MG63 (cell line): ENCODE measurements around the gene DYNLRB1. TPM values are rescaled to one million over a fixed set of nuclear protein-coding genes. Genes with fewer than 3 reads are reported as not detected.
A peak's percentile ranks its signal among the peaks of the same experiment; 100 is the strongest.

Source experiments
- DNase-seq: peaks from one replicate; pipeline ENCODE4 v3.0.0-alpha.2; 2020
- H3K27me3 ChIP-seq: fragments of 250-450 bp; sonication (Bioruptor Pico); 2 replicates; pipeline ENCODE4 v1.5.1; 2020; ENCODE audit warnings: mild to moderate bottlenecking, moderate library complexity
- H3K36me3 ChIP-seq: fragments of 250-450 bp; sonication (Bioruptor Pico); 2 replicates; pipeline ENCODE4 v1.5.1; 2020; ENCODE audit warnings: mild to moderate bottlenecking, moderate library complexity
- H3K4me3 ChIP-seq: fragments of 250-450 bp; sonication (Bioruptor Pico); 2 replicates; pipeline ENCODE4 v1.5.1; 2020; ENCODE audit warnings: mild to moderate bottlenecking, moderate library complexity
- H3K9me3 ChIP-seq: fragments of 250-450 bp; sonication (Bioruptor Pico); 2 replicates; pipeline ENCODE4 v1.5.1; 2020; ENCODE audit warnings: mild to moderate bottlenecking, moderate library complexity
- total RNA-seq: library from RNA; depleted of rRNA; stranded (reverse); fragments of >200 nt; shearing (Covaris generic); gene quantifications from 2 replicates; pipeline ENCODE4 v1.2.3, GENCODE V29; 2014; ENCODE audit warnings: low replicate concordance; rRNA removed

Gene DYNLRB1
- total RNA-seq, 1 experiment from 2014 or later: 96.3 TPM

- no peak for DNase-seq
- H3K4me3 ChIP-seq: no peak overlapping the region
Measured at GRCh38 chr20:34577061-34577460, 60.8 kb downstream of the DYNLRB1 start.

GRCh38 chr20:34578025-34578424 is 61.8 kb downstream of the DYNLRB1 start:
- Histone ChIP-seq H3K4me3 (no peak overlapping the region), H3K27me3 (no peaks in the 10 kb centered on the region), H3K9me3 (no peaks in the 10 kb centered on the region), H3K36me3 (peaks cover 20% of the 10 kb centered on the region)
- DNase-seq: no peak

More at GRCh38 chr20:34577061-34577460, 60.8 kb downstream of the DYNLRB1 start:
- Histone ChIP-seq H3K27me3 (no peaks in the 10 kb centered on the region), H3K36me3 (peaks cover 18% of the 10 kb centered on the region), H3K9me3 (no peaks in the 10 kb centered on the region)

DNA sequence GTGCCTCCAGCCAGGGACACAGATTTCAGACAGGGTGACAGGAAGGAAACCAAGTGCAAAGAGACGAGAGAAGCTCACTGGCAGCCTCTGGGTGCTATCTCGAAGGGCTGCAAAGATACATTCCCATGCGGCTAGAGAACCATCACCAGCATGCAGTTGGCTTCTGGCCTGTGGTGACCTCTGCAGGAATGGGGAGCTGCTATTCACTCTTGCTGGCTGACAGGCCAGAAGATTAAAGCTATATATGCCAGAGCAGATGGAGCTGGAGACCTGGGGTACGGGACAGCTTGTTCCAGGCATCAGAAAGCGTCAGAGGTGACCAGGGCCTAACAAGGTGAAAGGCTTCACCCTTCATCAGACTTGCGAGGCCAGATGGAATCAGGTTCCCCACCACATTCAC is 62.3 kb downstream of the DYNLRB1 start:
- Histone ChIP-seq H3K9me3 (no peaks in the 10 kb centered on the region), H3K27me3 (no peaks in the 10 kb centered on the region), H3K36me3 (peaks cover 22% of the 10 kb centered on the region), H3K4me3 (no peak overlapping the region)
- no peak for DNase-seq

DNA sequence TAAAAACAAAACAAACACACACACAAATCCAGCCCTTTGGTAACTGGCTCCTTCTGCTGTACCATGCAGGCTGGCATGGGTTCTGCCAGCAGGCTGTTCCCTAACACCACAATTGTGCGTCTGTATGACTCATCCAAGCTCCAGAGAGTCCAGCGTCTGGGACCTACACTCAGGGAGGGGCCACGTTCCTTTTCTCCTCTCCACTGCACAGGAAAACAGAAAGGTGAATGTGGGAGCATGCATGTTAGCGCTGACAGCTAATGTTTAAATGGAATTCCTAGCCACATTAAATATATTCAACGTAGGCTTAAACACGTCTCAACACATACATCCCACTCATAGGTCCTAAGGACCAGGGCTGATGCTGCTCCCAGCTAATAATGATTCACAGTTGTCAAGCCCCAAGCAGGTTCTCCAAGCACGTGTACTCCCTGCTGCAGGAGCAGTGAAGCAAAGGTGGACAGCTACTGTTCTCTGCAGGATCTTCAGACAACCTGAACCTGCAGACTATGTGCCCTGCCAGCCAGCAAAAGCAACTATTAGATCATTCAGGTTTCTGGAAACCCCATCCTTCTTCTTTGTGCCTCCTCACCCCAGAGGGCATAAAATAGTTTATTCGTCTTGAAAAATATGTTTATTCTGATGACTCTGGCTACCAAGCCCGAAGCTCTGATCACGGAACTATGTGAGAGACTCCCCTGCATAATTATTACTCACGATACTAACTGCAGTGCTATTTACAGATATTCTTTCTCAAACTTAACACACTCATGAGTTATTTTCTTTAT is 63.2 kb downstream of the DYNLRB1 start:
- Histone ChIP-seq H3K27me3 (no peaks in the 10 kb centered on the region), H3K9me3 (no peaks in the 10 kb centered on the region), H3K4me3 (no peak overlapping the region), H3K36me3 (peaks cover 28% of the 10 kb centered on the region)
- DNase-seq: peak; percentile 85

GRCh38 chr20:34579979-34580940 is 64.0 kb downstream of the DYNLRB1 start:
- no peaks in the 10 kb centered on the region for H3K9me3 ChIP-seq
- no peak overlapping the region for H3K4me3 ChIP-seq
- no peak for DNase-seq
- no peaks in the 10 kb centered on the region for H3K27me3 ChIP-seq
- H3K36me3 ChIP-seq: peaks cover 35% of the 10 kb centered on the region

- no peaks in the 10 kb centered on the region for H3K27me3 ChIP-seq
- peak; percentile 75 for DNase-seq
- peaks cover 37% of the 10 kb centered on the region for H3K36me3 ChIP-seq
- no peak overlapping the region for H3K4me3 ChIP-seq
- H3K9me3 ChIP-seq: no peaks in the 10 kb centered on the region
Measured at GRCh38 chr20:34581341-34582184, 65.3 kb downstream of the DYNLRB1 start.

GRCh38 chr20:34582221-34582620 is 66.0 kb downstream of the DYNLRB1 start:
- no peak for DNase-seq

DNA sequence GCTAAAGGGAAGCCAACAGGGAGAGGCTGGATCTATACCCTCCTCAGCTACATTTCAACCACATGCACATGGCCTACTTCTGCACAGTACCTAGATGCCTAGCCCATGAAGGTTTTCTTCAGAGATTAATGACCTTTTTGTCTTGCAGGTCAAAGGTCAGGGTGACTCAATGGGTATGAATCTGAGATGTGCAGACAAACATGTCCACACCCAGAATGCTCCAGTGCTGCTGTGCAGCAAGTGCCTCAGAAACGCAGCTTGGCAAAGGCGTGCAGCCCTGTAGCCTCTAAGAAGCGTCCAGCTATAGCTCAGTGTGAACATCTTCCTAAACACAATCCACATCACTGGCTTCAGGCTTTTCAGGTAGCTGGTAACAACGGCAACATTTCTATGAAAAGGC is 66.7 kb downstream of the DYNLRB1 start:
- Histone ChIP-seq H3K27me3 (no peaks in the 10 kb centered on the region), H3K36me3 (peaks cover 43% of the 10 kb centered on the region), H3K4me3 (no peak overlapping the region), H3K9me3 (no peaks in the 10 kb centered on the region)
- no peak for DNase-seq

More at GRCh38 chr20:34582221-34582620, 66.0 kb downstream of the DYNLRB1 start:
- Histone ChIP-seq H3K4me3 (no peak overlapping the region), H3K27me3 (no peaks in the 10 kb centered on the region), H3K36me3 (peaks cover 37% of the 10 kb centered on the region), H3K9me3 (no peaks in the 10 kb centered on the region)

- Histone ChIP-seq H3K27me3 (no peaks in the 10 kb centered on the region), H3K9me3 (no peaks in the 10 kb centered on the region), H3K36me3 (peaks cover 40% of the 10 kb centered on the region), H3K4me3 (no peak overlapping the region)
- no peak for DNase-seq
Measured at GRCh38 chr20:34583544-34583943, 67.3 kb downstream of the DYNLRB1 start.

DNA sequence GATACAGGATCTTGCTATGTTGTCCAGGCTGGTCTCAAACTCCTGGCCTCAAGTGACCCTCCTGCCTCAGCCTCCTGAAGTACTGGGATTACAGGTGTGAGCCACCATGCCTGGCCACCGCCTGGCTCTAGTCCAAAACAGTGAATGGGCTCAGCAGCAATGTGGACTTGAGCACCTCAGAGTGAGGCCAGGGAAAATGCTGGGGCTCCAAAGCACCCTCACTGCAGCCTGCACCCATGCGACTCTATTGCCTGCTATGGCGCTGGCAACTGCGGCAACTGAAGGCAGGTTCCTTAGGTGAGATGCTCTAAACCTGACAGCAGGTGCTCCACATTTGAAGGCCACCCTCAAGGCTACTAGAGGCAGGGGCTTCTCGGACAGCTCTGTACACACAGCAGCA is 68.8 kb downstream of the DYNLRB1 start:
- Histone ChIP-seq H3K4me3 (no peak overlapping the region), H3K36me3 (peaks cover 40% of the 10 kb centered on the region), H3K9me3 (no peaks in the 10 kb centered on the region), H3K27me3 (no peaks in the 10 kb centered on the region)
- DNase-seq: no peak

DNA sequence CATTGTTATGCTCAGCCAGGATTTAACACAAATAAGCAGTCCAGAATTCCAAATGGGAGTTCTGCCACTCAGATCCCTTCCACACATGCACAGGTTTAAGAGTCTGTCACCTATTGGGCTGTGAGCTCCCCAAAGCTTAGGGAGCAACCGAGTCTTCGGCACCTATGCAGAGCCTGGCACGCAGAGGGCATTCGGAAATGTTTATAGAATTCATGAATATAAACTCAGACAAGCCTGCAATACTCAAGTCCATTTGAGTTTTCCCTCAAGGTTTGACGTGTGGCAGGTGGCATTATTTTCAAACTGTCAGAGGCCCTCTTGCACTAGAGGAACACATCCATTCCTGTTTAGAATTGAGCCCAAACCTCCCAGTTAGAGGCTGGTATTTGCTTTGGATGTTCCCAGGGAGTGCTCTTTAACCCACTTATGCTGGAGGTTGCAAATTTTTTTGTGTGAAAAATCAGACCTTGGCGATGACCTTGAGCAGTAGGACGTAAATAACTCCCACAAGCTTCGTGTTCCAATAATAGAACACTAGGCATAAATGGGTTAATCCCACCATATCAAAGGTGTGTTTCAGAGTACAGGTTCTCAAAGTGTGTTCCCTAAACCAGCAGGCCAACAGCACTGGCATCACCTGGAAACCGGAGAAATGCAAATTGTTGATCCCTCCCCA is 70.4 kb downstream of the DYNLRB1 start:
- Histone ChIP-seq H3K27me3 (no peaks in the 10 kb centered on the region), H3K4me3 (no peak overlapping the region), H3K36me3 (peaks cover 31% of the 10 kb centered on the region), H3K9me3 (no peaks in the 10 kb centered on the region)
- no peak for DNase-seq

Other genes starting within 250 kb of the DYNLRB1 start
- gene AHCY, start 213.1 kb upstream of the DYNLRB1 start, total RNA-seq: 151 and 216 TPM in 2 replicates
- gene ITCH, start 153.1 kb upstream of the DYNLRB1 start, total RNA-seq: 26.2 and 47.8 TPM in 2 replicates
- gene MAP1LC3A, start 42.3 kb downstream of the DYNLRB1 start, total RNA-seq: 0.13 TPM in 1 of 2 replicates, not detected in the other
- 19.4 and 28.2 TPM in 2 replicates for gene PIGU, start 160.7 kb downstream of the DYNLRB1 start, total RNA-seq
- 0.20 TPM in 1 of 2 replicates, not detected in the other for gene TP53INP2, start 187.9 kb downstream of the DYNLRB1 start, total RNA-seq